GM21786 (cell line): ENCODE measurements around the gene ULK3.
A peak's percentile ranks its signal among the peaks of the same experiment; 100 is the strongest.

Experiments
- ATAC-seq: cut with Tn5 transposase; IDR thresholded peaks from one replicate; pipeline ENCODE4 v1.9.1; 2021; ENCODE audit not compliant: unreplicated experiment

The ULK3 gene

DNA sequence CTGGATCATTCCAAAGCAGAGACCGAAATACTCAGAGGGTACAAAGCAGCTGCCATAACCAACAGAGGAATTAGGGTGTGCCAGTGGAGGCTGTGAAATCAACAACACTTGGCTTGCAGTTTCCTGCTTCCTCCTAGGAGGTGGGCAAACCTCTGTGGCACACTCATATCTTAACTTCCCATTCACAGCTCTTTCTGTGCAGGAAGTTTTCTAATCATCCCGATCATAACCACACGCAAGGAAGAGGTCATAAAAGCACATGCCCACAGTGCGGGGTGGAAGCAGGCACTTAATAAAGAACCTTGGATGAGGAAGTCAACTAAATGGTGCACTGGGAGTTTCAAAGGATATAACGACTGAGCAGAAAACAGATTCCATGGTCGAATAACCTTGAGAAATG lies 25.1 kb upstream of the ULK3 start:
- ATAC-seq, result no peak

DNA sequence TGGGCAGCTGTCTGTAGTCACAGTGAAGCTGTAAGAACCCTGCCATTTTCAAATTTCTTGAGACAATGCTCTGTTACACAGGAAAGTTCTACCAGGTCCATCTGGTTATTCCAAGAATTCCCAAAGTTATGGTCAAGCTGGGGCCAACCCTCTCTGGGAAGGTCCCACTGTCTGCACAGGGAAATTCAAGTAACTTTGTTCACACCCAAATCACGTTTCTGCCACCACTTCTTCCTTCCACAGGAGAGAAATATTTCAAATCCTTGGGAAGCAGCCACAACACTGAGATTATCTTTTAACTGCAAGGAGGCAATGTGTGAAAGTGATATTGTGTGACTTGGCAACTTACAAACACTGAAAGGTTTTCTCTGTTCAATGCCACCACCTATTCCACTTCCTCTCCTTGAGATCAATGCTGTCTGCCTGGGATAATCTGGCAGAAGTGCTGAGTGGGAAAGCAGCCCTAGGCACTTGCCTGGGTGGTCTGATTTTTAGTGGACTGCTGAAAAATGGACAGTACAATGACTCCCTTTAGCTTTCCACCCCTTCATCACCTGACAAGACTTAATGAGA lies 24.6 kb upstream of the ULK3 start:
- ATAC-seq, result no peak

DNA sequence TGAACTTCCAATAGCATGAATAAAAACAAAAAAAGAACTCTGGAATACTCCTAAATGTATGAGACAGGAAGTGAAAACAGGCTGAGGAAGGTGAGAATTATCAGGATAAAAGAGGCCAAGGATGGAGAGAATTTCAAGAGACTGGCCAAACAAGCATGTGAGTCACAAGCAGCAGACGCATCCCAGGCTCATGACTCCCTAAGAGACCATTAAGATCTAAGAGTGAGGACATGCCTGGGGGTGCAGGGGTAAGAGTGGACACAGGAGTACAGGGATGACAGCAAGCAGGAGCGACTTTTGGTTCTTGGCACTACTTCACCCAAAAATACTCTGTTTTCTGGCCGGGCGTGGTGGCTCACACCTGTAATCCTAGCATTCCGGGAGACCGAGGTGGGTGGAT lies 23.1 kb upstream of the ULK3 start:
- ATAC-seq, result no peak

DNA sequence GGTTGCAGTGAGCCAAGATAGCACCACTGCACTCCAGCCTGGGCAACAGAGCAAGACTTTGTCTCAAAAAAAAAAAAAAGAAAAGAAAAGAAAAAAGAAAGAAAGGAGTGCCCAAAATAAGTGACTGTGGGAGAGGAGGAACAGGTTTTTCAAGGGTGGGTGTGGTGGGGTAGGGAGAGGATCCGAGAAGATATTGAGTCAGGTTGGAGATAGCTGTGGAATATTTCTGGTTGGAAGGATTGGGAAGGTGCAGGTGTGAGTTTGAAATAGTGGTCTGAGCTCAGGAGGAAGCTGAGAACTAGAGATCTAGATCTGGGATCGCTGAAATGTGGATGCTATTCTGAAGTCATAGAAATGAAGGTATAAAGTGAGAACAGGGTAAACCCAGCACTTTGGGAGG lies 22.4 kb upstream of the ULK3 start:
- ATAC-seq, result no peak

DNA sequence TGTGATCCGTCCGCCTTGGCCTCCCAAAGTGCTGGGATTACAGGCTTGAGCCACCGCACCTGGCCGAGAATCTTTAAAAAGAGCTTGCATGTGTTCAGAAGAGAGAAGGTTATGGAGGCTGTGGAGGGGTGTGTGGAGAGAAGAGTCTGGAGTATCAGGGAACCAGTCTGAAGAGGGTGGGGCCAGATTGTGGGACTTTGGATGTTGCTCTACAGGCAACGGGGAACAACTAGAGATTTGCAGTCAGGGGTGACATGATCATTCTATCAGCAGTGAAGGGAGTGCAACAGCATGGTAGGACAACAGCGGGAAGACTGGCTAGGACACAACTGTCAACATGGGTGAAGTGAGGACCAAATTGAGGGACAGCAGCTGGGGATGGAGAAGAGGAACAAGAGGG lies 21.3 kb upstream of the ULK3 start:
- ATAC-seq, result no peak

DNA sequence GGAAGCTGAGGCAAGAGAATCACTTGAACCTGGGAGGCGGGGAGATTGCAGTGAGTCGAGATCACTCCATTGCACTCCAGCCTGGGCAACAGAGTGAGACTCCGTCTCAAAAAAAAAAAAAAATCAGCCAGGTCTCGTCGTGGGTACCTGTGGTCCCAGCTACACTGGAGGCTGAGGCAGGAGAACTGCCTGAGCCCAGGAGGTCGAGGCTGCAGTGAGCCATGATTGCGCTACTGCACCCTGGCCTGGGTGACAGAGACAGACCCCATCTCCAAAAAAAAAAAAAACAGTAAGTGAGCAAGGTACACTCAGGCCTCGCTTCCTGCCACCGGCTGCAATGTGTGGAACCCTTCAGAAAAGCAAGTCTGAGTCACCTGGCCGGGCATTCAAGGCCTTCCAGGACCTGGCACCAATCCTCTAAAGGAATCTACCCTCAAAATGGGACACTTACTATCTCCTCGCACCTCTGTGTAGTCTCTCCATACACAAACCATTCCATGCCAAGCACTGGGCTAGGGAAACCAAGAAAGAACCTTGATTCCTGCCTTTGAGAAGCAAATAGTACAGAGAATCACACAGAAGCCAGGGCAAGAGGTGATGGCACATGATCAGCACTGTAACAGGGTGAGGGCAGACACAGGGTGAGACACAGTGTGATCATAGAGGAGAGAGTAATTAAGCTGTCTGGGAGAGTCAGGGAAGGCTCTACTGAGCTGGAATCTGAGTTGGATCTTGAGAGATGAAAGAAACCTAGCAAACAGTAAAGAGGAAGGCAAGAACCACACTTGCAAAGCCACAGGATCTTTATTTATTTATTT lies 20.5 kb upstream of the ULK3 start:
- ATAC-seq, result no peak

DNA sequence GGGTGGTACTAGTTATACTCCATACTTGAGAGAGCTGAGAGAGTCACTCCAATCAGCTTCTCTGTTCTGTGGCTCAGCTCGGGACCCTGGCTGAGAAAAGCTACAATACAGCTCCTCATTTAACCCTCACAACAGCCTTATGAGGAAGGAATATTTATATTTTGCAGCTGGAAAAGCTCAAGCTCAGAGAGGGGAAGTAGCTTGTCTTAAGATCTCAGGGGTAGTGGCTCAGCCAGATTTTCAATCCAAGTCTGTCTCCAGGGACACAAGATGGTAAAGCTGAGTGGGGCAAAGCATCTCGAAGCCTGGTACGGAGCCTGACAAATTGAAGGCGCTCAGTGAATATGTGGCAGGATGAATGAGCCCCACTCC lies 15.4 kb upstream of the ULK3 start:
- no peak for ATAC-seq

DNA sequence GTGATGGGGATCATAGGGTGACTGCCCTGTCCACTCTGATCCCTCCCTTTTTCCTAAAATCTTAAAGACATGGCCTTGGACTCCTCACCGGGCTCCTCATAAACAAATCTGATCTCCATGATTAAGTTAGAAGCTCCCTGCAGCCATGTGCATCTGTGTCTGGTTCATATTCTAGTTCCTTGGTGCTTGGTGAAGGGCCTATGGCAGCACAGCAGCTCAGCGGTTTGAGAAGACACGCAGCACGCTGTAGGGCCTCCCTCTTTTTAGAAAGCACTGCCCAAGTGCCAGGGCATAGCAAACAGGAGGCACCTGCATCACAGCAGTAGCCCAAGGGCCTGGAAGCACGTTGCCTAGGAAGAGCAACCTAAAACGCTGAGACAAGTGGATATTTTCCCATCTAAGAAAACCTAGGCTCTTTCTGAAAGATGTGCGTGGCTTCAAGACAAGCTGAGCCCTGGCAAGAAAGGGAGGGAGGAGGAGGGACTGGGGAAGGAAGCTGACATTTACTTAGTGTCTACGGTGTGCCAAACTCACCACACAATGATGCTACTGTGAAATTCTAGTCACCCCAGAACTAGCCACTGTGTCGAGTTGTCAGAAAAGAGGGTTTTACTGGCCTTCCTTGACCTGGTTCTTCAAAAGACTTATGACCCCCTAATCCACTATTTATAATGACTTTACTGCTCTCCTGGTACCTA lies 14.9 kb upstream of the ULK3 start:
- ATAC-seq, result peak; percentile 13

DNA sequence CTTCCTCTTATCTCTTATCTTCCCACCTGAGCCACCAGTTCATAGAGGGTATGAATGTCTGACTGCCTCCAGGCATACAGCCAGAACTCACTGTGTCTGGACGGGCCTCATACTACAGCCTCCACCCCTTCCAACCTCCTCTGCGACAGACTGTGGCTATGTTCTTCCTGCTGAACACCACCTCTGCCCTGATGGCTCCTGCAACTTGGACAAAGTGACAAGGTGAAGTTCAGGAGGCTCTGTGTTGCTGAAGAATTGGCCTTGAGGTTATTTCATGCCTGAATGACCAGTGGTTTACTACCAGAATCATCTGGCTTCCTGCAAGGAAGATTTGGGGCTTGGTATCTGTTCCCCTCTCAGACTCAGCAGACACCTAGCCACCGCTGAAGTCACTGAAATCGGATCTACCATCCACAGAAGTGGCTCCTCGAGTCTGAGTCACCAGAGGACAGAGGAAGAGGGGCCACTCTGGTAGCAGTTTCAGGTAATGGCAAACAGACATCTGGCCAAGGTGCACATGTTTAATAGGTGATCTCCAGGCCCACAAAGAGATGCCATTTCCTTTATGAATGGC lies 14.2 kb upstream of the ULK3 start:
- ATAC-seq, result peak; percentile 75

DNA sequence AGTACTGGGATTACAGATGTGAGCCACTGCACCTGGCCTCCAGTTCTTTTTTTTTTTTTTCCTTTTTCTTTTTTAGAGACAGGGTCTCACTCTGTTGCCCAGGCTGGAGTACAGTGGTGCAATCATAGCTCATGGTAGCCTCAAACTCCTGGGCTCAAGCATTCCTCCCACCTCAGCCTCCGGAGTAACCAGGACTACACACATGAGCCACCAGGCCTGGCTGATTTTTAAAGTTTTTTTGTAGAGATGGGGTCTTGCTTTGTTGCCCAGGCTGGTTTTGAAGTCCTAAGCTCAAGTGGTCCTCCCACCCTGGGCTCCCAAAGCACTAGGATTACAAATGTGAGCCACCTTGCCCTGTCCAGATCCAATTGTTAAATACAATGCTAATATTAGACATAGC lies 13.6 kb upstream of the ULK3 start:
- ATAC-seq, result no peak

DNA sequence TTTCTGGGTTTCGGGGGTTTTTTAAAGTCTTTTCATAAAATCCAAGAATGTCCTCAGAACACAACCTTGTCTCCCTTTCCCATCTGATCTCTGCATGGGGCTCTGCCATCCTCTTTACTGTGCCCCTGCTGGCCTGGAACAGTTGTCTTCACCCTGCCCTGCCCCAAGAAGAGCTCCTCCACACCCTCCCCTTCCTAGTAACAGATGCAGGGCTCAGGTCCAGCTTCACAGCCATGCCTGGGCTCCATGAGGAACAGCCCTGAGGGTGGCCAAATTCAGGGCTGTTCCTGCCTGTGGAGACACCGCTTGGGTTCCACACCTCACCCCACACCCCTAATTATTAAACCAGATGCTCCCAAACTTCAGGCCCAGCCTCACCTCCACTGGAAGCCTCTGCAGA lies 12.9 kb upstream of the ULK3 start:
- no peak for ATAC-seq

DNA sequence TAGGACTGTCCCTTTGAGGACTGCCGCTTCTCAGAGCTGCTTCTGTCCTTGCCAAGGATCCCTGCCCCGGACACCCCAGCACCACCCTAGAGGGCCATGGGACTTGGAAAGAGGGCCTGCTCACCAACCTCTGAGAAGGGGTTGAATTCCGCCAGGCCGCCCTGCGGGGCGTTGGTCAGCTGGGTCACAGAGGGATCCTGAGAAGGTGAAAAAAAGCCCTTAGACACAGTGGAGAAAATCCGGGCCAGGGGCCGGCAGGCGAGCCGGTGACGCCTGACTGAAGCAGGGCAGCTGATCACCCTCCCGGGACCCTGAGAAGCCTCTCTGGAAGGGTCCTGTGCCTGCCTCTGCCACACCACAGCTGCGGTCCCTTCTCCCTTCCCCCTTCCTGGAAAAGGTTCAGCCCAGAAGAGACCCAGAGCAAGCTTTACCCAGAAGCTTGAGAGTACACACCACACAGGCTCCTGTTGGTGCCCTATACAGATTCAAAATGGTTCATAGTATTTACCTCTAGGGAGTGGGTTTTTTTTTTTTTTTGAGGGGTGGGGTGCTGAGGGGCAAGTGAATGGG lies 11.6 kb upstream of the ULK3 start:
- no peak for ATAC-seq

DNA sequence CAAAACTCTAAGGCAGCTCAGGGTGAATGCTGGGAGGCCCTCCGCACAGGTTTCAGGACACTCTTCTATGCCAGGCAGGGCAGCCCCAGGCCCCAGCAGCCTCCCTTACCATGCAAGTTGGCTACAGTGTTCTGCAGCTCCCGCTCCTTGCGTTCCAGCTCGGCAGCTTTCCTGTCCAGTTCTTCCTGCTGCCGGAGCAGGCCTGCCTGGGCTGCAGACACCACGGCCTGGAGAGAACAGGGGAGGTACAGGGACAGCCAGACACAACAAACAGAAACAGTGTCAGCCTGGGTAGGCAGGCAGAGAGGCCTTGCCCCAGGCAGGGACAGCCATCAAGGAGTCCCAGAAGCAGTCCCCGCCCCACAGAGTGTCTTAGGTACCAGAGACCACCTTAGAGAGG lies 9.0 kb upstream of the ULK3 start:
- ATAC-seq, result no peak

DNA sequence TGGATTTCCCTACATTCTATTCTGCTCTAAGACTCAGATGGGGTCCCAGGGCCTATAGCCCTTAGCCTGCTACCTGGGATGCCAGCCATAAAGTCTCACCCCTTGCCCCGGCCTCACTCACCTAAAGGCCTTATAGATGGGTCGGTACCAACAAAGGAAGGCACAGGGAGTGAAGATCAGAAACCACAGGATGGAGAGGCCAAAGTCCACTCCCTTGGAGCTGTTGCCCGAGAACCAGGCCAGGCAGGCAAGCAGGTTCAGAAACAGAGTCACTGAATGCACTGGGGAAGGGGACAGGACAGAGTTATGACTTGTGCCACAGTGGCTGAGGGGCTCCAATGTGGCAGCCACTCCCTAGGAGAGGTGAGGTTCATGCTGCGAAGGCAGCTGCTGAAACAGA lies 7.4 kb upstream of the ULK3 start:
- ATAC-seq, result no peak

DNA sequence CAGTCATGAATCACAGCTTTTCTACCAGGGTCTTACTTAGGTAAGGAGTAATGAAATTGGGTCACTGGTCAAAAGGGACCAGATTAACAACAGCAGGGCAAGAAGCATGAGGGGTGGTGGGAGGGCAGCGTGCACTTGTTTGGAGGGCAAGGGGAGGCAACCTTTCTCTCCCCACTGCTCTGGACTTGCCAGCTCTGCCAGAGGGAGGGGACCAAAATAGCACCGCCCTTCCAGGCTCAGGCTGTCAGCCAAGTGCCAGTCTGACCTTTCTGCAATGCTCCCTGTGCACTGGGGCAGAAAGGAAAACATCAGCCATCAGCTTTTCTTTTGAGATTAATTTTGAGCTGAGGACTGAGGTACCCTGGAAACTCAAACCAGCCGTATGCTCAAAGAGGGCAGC lies 4.5 kb upstream of the ULK3 start:
- ATAC-seq, result no peak

DNA sequence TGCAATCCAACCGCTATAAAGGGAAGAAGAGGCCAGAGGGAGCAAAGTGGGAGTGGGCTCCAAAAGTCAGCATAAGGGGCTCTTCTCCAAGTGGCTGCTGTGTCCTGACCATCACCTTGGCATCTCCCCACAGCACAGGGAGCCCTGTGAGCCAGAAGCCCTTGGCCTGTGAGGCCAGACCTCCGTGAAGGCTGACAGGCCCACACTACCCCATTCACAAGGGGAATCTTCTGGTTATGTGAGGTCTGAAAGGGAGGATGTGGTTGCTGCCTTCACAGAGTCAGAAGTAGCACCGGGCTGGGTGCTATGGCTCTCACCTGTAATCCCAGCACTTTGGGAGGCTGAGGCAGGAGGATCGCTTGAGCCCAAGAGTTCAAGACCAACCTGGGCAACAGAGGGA lies 2.6 kb upstream of the ULK3 start:
- ATAC-seq, result no peak

DNA sequence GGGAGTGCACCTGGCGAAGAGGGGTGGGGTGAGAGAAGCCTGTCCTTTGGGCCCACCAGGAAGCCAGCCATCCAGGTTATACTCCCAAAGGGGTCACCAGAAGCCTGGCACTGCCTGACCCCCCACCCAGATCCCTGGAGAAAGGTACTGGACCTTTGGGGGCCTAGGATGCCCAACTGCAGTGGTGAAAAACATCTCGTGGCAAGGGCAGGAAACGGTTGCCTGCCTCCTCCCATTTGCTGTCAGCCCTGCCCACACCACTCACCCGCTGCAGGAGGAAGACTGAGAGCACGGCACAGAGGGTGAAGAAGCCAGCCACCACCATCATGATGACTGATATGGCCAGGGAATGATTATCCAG lies 2.2 kb upstream of the ULK3 start:
- ATAC-seq, result no peak

DNA sequence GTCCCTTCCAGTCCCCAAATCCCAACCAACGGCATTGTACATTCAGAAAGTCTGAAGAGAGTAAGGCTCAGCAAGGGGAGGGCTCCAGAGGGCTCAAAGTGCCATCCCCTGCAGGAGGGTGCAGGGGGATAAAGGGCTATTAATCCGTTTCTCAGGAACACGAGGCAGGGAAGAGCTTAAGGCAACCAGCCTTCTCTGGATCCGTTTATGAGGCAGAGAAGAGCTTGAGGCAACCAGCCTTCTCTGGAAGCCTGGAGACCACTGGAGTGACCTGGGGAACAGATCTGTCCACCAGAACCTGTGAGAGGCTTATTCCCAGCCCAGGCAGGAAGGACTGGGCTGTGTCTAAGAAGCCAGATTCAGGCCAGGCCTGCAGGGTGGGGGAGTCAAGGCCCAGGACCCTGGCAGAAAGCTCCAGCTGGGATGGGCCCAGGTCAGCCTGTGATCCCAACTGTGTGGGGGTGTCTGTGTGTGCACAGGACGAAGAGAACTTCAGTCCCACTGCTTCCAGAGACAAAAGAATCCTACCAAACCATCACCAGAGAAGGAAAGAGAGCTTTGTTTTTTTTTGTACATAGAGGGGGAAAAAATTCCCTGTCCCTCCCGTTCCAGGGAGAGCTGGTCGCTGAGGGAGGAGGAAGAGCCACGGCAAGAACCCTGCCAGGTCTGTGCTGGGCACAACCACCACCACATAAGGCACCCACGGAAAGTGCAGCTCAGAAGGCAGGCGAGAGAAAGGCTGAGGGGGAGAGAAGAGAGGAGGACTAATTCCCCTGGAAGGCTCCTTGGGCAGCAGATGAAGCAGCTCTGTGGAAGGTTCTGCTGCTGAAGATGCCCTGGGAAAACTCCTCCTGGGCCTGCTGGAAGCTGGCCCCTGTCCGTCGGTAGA lies 1.6 kb upstream of the ULK3 start:
- no peak for ATAC-seq

DNA sequence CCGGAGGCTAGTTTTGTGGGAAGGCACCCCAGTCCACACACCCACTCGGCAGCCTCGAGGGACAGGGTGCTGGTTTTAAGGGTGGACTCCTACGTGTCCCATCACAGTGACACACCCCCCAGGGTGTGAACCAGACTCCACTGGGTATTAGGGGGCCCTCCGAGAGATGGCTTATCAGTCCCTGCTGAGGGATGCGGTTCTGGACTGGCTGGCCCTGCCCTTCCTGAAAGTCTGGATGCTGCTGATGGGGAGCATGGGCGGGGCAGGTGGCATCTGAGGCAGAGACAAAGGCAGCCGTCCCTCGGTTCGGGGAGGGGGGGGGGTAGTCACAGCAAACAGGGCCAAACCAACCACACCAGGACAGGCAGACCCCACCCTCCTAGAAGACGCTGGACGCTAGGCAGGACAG lies 939 bp upstream of the ULK3 start:
- ATAC-seq, result no peak

DNA sequence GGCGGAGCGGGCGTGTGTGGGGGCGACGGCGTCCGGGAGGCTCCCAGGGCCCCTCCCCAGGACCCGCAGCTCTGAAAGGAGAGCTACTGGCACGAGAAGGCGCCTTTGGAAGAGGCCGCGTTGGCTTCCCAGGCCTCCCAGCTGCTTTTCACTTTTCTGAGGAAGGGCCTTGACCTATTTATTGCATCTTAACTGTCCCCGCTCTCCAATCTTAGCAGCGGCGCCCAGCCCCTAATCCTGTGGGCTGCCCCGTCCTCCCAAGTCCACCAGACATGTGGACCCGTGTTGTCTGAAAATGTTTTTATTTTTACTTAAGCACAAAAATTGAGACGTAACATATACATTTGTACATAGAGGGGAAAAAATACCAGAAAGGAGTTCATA lies 481 bp upstream of the ULK3 start:
- no peak for ATAC-seq

DNA sequence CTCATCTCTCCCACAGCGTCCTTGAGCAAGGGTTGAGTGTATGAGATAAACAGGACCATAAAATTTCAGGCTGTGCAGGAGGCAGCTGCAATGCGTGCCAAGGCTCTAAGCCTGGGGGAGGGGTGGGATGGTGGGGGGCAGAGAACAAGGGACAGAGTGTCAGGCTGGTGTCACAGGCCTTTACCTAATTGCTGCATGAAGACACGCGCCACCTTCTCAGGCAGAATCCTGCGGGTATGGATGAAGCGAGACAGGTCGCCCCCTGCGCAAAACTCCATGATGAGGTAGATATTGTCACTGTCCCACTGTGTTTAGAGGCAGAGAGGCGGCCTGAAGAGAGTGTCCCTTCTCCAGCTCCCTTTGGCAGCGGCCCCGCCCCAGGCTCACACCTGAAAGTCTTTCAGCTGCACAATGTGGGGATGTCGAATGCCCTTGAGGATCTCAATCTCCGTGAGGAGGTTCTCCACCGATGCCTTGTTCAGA lies 1.0 kb downstream of the ULK3 start:
- ATAC-seq, result no peak
